GM12873 (cell line): Measurements from ENCODE around the gene TRAPPC11.

ENCODE experiments used
- CTCF ChIP-seq: IDR thresholded peaks from 2 replicates; pipeline ENCODE4 v1.5.1; 2012; ENCODE audit warnings: low read depth, mild to moderate bottlenecking, moderate library complexity, low read length, control low read depth; ENCODE audit not compliant: insufficient read depth; ENCODE audit errors: missing control alignments

TRAPPC11 gene

GRCh38 chr4:183638436-183638835 lies 20.7 kb upstream of the TRAPPC11 start:
- TF ChIP-seq CTCF: no peak

- no peak for TF ChIP-seq CTCF
These were observed 19.8 kb upstream of the TRAPPC11 start for GRCh38 chr4:183639291-183639690.

DNA sequence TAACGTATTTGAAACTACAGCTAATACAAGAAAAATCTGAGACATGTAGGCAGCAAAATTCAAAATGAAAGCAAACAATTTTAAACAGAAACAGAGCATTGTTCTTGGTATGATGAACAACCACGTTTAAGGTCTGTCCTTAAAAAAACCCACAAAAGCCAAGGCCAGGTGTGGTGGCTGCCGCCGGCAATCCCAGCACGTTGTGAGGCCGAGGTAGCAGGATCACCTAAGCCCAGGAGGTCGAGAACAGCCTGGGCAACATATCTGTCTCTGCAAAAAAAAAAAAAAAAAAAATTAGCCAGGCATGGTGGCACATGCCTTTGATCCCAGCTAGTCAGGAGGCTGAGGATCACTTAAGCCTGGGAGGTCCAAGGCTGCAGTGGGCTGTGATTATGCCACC lies 13.8 kb upstream of the TRAPPC11 start:
- no peak for TF ChIP-seq CTCF

DNA sequence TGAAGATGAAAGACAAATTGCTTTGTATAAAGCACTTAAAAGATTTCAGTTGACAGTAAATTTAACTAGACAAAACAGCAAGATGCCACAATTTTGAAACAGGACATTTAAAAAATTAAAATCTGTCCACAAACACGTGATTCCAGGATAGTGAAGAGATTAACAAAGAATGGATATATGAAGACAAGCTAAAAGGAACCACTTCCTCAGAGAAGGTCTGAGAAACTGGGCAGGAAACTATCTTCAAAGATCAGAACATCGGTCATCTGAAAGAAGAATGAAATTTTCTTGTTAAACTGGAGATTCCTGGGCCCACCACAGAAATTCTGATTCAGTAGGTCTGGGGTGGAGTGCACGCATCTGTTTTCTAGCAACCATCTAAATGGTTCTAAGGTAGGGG lies 1.5 kb upstream of the TRAPPC11 start:
- no peak for TF ChIP-seq CTCF

GRCh38 chr4:183658362-183659028 lies 598 bp upstream of the TRAPPC11 start:
- TF ChIP-seq CTCF: no peak

- no peak for TF ChIP-seq CTCF
These were observed 764 bp downstream of the TRAPPC11 start for GRCh38 chr4:183659872-183660242.

DNA sequence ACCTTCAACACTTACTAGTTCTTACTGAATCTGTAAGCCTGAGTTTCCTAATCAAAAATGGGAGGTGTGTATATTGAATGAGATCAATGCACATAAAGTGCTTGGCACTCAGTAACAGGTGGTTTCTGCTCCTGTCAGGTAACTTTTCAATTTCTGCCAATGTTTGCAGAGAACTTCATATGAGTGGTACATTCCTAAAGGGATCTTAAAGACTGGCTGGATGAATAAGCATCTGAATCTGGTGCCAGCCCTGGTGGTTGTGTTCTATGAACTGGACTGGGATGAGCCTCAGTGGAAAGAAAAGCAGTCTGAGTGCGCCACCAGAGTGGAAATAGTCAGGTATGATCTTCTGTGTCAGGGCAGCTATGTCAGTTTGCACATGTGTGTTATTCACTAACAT lies 7.0 kb downstream of the TRAPPC11 start:
- TF ChIP-seq CTCF: no peak
